ENCODE measurements around the gene CAPSL.

DNA sequence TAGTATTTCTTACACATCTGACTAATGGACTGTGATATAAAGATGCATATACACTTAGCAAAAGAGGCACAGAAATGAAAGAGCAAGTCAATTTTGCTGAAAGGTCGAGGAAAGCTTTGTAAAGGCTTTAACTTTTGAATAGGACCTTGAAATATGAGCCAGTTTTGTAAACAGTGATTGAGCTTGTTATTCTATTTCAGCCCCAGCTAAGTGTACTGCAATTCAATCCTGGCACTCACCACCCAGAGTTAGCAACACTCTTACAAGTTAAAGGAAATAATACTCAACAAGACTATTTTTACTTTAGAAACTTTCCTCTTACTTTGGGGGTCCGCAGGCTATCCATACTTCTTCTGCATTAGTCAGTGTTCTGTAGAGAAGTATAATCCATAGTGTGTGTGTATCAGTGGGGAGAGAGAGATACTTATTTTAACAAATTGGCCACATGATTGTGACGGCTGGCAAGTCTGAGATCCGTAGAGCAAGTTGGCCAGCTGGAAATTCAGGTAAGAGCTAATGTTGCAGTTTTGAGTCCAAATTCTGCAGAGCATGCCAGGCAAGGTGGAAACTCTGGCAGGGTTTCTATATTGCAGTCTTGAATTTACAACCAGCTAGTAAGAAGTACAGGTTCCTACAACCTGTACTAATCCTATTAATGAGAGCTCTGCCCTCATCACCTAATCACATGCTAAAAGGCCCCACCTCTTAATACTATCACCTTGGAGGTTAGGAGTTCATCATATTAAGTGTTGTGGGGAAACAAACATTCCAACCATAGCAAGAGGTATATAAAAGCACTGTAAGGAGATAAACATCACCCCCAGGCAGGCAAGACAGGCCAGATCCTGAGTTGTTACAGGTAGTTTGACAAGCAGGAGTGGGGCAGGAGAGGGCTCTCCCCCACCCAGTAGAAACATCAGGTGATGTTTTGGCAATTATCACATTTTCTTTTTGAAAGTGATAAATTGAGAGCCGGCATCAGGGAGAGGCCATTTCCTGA is 48.1 kb downstream of the CAPSL start:
- TF ChIP-seq, protein P1, sequence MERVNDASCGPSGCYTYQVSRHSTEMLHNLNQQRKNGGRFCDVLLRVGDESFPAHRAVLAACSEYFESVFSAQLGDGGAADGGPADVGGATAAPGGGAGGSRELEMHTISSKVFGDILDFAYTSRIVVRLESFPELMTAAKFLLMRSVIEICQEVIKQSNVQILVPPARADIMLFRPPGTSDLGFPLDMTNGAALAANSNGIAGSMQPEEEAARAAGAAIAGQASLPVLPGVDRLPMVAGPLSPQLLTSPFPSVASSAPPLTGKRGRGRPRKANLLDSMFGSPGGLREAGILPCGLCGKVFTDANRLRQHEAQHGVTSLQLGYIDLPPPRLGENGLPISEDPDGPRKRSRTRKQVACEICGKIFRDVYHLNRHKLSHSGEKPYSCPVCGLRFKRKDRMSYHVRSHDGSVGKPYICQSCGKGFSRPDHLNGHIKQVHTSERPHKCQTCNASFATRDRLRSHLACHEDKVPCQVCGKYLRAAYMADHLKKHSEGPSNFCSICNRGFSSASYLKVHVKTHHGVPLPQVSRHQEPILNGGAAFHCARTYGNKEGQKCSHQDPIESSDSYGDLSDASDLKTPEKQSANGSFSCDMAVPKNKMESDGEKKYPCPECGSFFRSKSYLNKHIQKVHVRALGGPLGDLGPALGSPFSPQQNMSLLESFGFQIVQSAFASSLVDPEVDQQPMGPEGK (CRISPR knock-in tag; IDR thresholded peaks at IDR 0.05; ENCODE audit: borderline replicate concordance): no peak
- TF ChIP-seq ZNF8 (CRISPR knock-in tag; IDR thresholded peaks at IDR 0.05): no peak

All from SK-N-SH treated with all-trans-retinoic acid at 6 μM for 48 hours (cell line).